Smooth muscle cell (in vitro differentiated cells): Measurements from ENCODE around the gene ACBD6. TPM values are rescaled to one million over a fixed set of nuclear protein-coding genes. Genes with fewer than 3 reads are reported as not detected.

Experiments
- DNase-seq: peaks from one replicate; lab custom pipeline; 2025; ENCODE audit not compliant: unreplicated experiment; lab: John Stamatoyannopoulos, UW
- H2AFZ ChIP-seq: fragments of 200-600 bp; sonication (generic); 2 replicates; pipeline ENCODE4 v1.6.0; 2016; ENCODE audit warnings: antibody characterized with exemption, low read depth, mild to moderate bottlenecking
- H3F3A ChIP-seq: fragments of 200-600 bp; sonication (generic); 2 replicates; pipeline ENCODE4 v1.6.0; 2017; ENCODE audit warnings: antibody characterized with exemption, low read depth
- H3K27ac ChIP-seq: fragments of 200-600 bp; sonication (generic); 2 replicates; pipeline ENCODE4 v1.5.1; 2016; ENCODE audit warnings: low read depth, mild to moderate bottlenecking
- H3K27me3 ChIP-seq: fragments of 200-600 bp; sonication (generic); 2 replicates; pipeline ENCODE4 v1.6.1; 2016; ENCODE audit warnings: low read depth, mild to moderate bottlenecking
- H3K36me3 ChIP-seq: fragments of 200-600 bp; sonication (generic); 2 replicates; pipeline ENCODE4 v1.5.1; 2016; ENCODE audit warnings: low read depth
- H3K4me1 ChIP-seq: fragments of 200-600 bp; sonication (generic); 2 replicates; pipeline ENCODE4 v1.5.1; 2016; ENCODE audit warnings: low read depth
- H3K4me2 ChIP-seq: fragments of 200-600 bp; sonication (generic); 2 replicates; pipeline ENCODE4 v1.6.0; 2016; ENCODE audit warnings: mild to moderate bottlenecking
- H3K4me3 ChIP-seq: fragments of 200-600 bp; sonication (generic); 2 replicates; pipeline ENCODE4 v1.5.1; 2016; ENCODE audit warnings: mild to moderate bottlenecking
- H3K79me2 ChIP-seq: fragments of 200-600 bp; sonication (generic); 2 replicates; pipeline ENCODE4 v1.6.0; 2016; ENCODE audit warnings: low read depth, mild to moderate bottlenecking
- H3K9ac ChIP-seq: fragments of 200-600 bp; sonication (generic); 2 replicates; pipeline ENCODE4 v1.6.0; 2016; ENCODE audit warnings: low read depth
- H3K9me3 ChIP-seq: fragments of 200-600 bp; sonication (generic); replicated peaks from 2 replicates; pipeline ENCODE4 v1.5.1; 2016; ENCODE audit warnings: low read depth
- H4K20me1 ChIP-seq: fragments of 200-600 bp; sonication (generic); 2 replicates; pipeline ENCODE4 v1.6.0; 2016; ENCODE audit warnings: low read depth
- CTCF ChIP-seq: fragments of 200-600 bp; sonication (generic); IDR thresholded peaks from 2 replicates; pipeline ENCODE4 v1.5.1; 2017; ENCODE audit warnings: borderline replicate concordance, mild to moderate bottlenecking, antibody characterized with exemption; ENCODE audit not compliant: insufficient read depth, poor library complexity, severe bottlenecking
- WGBS: methylation state at CpG from one replicate; pipeline ENCODE4 v1.1.7; 2016; ENCODE audit warnings: low lambda C conversion rate; 5-methylcytosine and 5-hydroxymethylcytosine counted together
- polyA plus RNA-seq: library from polyadenylated mRNA; unstranded; fragments of >200 nt; fragmentation: Nextera tagmentation; extraction: Ambion mirVana; gene quantifications from 2 replicates; pipeline ENCODE4 v1.2.1, GENCODE V29; 2016
- total RNA-seq: library from RNA; depleted of rRNA; stranded (reverse); fragments of >200 nt; gene quantifications from 2 replicates; pipeline ENCODE4 v1.2.3, GENCODE V29; 2014

Gene ACBD6
- total and polyA plus RNA-seq, 2 experiments from 2014 or later: 44.1 to 48.7 TPM

GRCh38 chr1:180256341-180257027, 245.9 kb downstream of the ACBD6 start:
- DNase-seq: no peak
- no peaks in the 10 kb centered on the region for H3K79me2 ChIP-seq
- TF ChIP-seq CTCF: no peak
- H3K9ac ChIP-seq: no peak overlapping the region
- peaks cover 7% of the 10 kb centered on the region for H3K27me3 ChIP-seq
- no peaks in the 10 kb centered on the region for H4K20me1 ChIP-seq
- no peak overlapping the region for H2AFZ ChIP-seq
- WGBS: 88% methylated on average over 15 of the region's 15 CpGs
- no peak overlapping the region for H3K4me2 ChIP-seq
- H3K36me3 ChIP-seq: no peaks in the 10 kb centered on the region
- no peaks in the 10 kb centered on the region for H3F3A ChIP-seq
- H3K4me3 ChIP-seq: no peak overlapping the region
- H3K27ac ChIP-seq: no peak overlapping the region
- H3K4me1 ChIP-seq: no peaks in the 10 kb centered on the region
- no peaks in the 10 kb centered on the region for H3K9me3 ChIP-seq

- no peak for TF ChIP-seq CTCF
- H4K20me1 ChIP-seq: no peaks in the 10 kb centered on the region
- no peak overlapping the region for H3K4me3 ChIP-seq
- 59% methylated on average over 18 of the region's 18 CpGs for WGBS
- H3K9me3 ChIP-seq: no peaks in the 10 kb centered on the region
- no peaks in the 10 kb centered on the region for H3K36me3 ChIP-seq
- no peaks in the 10 kb centered on the region for H3K4me1 ChIP-seq
- no peak overlapping the region for H3K9ac ChIP-seq
- H3F3A ChIP-seq: no peaks in the 10 kb centered on the region
- no peak overlapping the region for H3K4me2 ChIP-seq
- no peak overlapping the region for H2AFZ ChIP-seq
- H3K27ac ChIP-seq: no peak overlapping the region
- H3K79me2 ChIP-seq: no peaks in the 10 kb centered on the region
- DNase-seq: no peak
- peaks cover 4% of the 10 kb centered on the region for H3K27me3 ChIP-seq
Observed at GRCh38 chr1:180255536-180256340, 246.6 kb downstream of the ACBD6 start.

GRCh38 chr1:180254854-180255253, 247.5 kb downstream of the ACBD6 start:
- Histone ChIP-seq H4K20me1 (no peaks in the 10 kb centered on the region), H3K79me2 (no peaks in the 10 kb centered on the region), H3K27ac (no peak overlapping the region), H3K9me3 (no peaks in the 10 kb centered on the region), H2AFZ (no peak overlapping the region), H3K4me1 (no peaks in the 10 kb centered on the region), H3K4me2 (no peak overlapping the region), H3K9ac (no peak overlapping the region), H3K36me3 (no peaks in the 10 kb centered on the region), H3F3A (no peaks in the 10 kb centered on the region), H3K4me3 (no peak overlapping the region), H3K27me3 (no peaks in the 10 kb centered on the region)
- DNase-seq: no peak
- 94% methylated on average over 11 of the region's 11 CpGs for WGBS
- TF ChIP-seq CTCF: no peak

GRCh38 chr1:180254496-180254819, 247.9 kb downstream of the ACBD6 start:
- no peak overlapping the region for H2AFZ ChIP-seq
- H3K9me3 ChIP-seq: no peaks in the 10 kb centered on the region
- H3K79me2 ChIP-seq: no peaks in the 10 kb centered on the region
- no peaks in the 10 kb centered on the region for H3K4me1 ChIP-seq
- WGBS: 93% methylated on average over 9 of the region's 9 CpGs
- H4K20me1 ChIP-seq: no peaks in the 10 kb centered on the region
- no peaks in the 10 kb centered on the region for H3F3A ChIP-seq
- no peak for DNase-seq
- no peak overlapping the region for H3K4me2 ChIP-seq
- H3K4me3 ChIP-seq: no peak overlapping the region
- H3K9ac ChIP-seq: no peak overlapping the region
- H3K27ac ChIP-seq: no peak overlapping the region
- TF ChIP-seq CTCF: no peak
- no peaks in the 10 kb centered on the region for H3K36me3 ChIP-seq
- H3K27me3 ChIP-seq: no peaks in the 10 kb centered on the region
